GM13977 (cell line): ENCODE measurements around the gene RPAIN.

Source experiments
- DNase-seq: peaks from one replicate; pipeline ENCODE4 v3.0.0; 2012; ENCODE audit warnings: low spot score
- CTCF ChIP-seq: IDR thresholded peaks from 2 replicates; pipeline ENCODE4 v1.5.1; 2012; ENCODE audit warnings: mild to moderate bottlenecking, control low read depth; ENCODE audit not compliant: insufficient read depth; ENCODE audit errors: extremely low read depth, missing control alignments
- in situ Hi-C: fragments of 300-500 bp; cut with MboI; formaldehyde crosslinking; loops from one replicate; pipeline ENCODE4 v1.12.0; 2022; ENCODE audit warnings: low sequenced_read_pairs, low pct_unique_long_range_greater_than_20kb, mixed read lengths, inconsistent platforms; ENCODE audit not compliant: unreplicated experiment

Gene RPAIN

GRCh38 chr17:5381542-5381941 is 38.4 kb upstream of the RPAIN start:
- no peak for DNase-seq
- in situ Hi-C loops = no loop called here
- TF ChIP-seq CTCF = no peak

GRCh38 chr17:5391678-5392077 is 28.3 kb upstream of the RPAIN start:
- no peak for DNase-seq
- in situ Hi-C loops = no loop called here
- no peak for TF ChIP-seq CTCF

- no peak for DNase-seq
- TF ChIP-seq CTCF = no peak
- in situ Hi-C loops = no loop called here
Measured at GRCh38 chr17:5396612-5397011, 23.4 kb upstream of the RPAIN start.

- in situ Hi-C loops = no loop called here
- TF ChIP-seq CTCF = no peak
- DNase-seq = no peak
Measured at GRCh38 chr17:5399767-5400166, 20.2 kb upstream of the RPAIN start.

GRCh38 chr17:5405400-5405799 is 14.6 kb upstream of the RPAIN start:
- no peak for TF ChIP-seq CTCF
- in situ Hi-C loops = no loop called here
- no peak for DNase-seq

GRCh38 chr17:5408186-5408585 is 11.8 kb upstream of the RPAIN start:
- DNase-seq = no peak
- no peak for TF ChIP-seq CTCF
- in situ Hi-C loops = no loop called here

GRCh38 chr17:5410594-5411272 is 9.2 kb upstream of the RPAIN start:
- TF ChIP-seq CTCF = no peak
- in situ Hi-C loops = no loop called here
- no peak for DNase-seq
